ENCODE results near the gene DCAF6.
"Not testable (repeated sequence)": the region's sequence is repeated elsewhere in the genome, so short reads cannot be mapped to it uniquely, and the experiment has no call there.

DCAF6 gene

GRCh38 chr1:168031627-168032026, 95.1 kb downstream of the DCAF6 start:
- DNase-seq (ENCODE audit: low spot score): no peak

GRCh38 chr1:168032029-168032428, 95.5 kb downstream of the DCAF6 start:
- no peak for DNase-seq (ENCODE audit: low spot score)

GRCh38 chr1:168035345-168035744, 98.9 kb downstream of the DCAF6 start:
- DNase-seq (ENCODE audit: low spot score): no peak

- no peak for DNase-seq (ENCODE audit: low spot score)
These were observed 105.9 kb downstream of the DCAF6 start for GRCh38 chr1:168042362-168042761.

GRCh38 chr1:168045311-168045710, 108.8 kb downstream of the DCAF6 start:
- DNase-seq (ENCODE audit: low spot score): no peak

GRCh38 chr1:168050307-168050706, 113.8 kb downstream of the DCAF6 start:
- DNase-seq (ENCODE audit: low spot score): no peak

GRCh38 chr1:168050880-168051279, 114.4 kb downstream of the DCAF6 start:
- no peak for DNase-seq (ENCODE audit: low spot score)

GRCh38 chr1:168053681-168054080, 117.2 kb downstream of the DCAF6 start:
- no peak for DNase-seq (ENCODE audit: low spot score)

- DNase-seq (ENCODE audit: low spot score): no peak
These were observed 117.6 kb downstream of the DCAF6 start for GRCh38 chr1:168054117-168054516.

- not testable (repeated sequence) for DNase-seq (ENCODE audit: low spot score)
These were observed 119.7 kb downstream of the DCAF6 start for GRCh38 chr1:168056152-168056551.

GRCh38 chr1:168057355-168057754, 120.9 kb downstream of the DCAF6 start:
- no peak for DNase-seq (ENCODE audit: low spot score)

GRCh38 chr1:168057921-168058320, 121.4 kb downstream of the DCAF6 start:
- DNase-seq (ENCODE audit: low spot score): no peak

GRCh38 chr1:168064216-168064615, 127.7 kb downstream of the DCAF6 start:
- DNase-seq (ENCODE audit: low spot score): no peak

- DNase-seq (ENCODE audit: low spot score): no peak
These were observed 129.0 kb downstream of the DCAF6 start for GRCh38 chr1:168065506-168065905.

GRCh38 chr1:168069384-168069783, 132.9 kb downstream of the DCAF6 start:
- DNase-seq (ENCODE audit: low spot score): no peak

- DNase-seq (ENCODE audit: low spot score): no peak
These were observed 143.3 kb downstream of the DCAF6 start for GRCh38 chr1:168079761-168080160.

- no peak for DNase-seq (ENCODE audit: low spot score)
These were observed 145.0 kb downstream of the DCAF6 start for GRCh38 chr1:168081373-168082007.

- peak; percentile 58 for DNase-seq (ENCODE audit: low spot score)
These were observed 145.8 kb downstream of the DCAF6 start for GRCh38 chr1:168082008-168082876.

GRCh38 chr1:168083456-168084325, 147.2 kb downstream of the DCAF6 start:
- no peak for DNase-seq (ENCODE audit: low spot score)

GRCh38 chr1:168084396-168085231, 148.1 kb downstream of the DCAF6 start:
- peak; percentile 36 for DNase-seq (ENCODE audit: low spot score)

GRCh38 chr1:168085401-168085872, 149.0 kb downstream of the DCAF6 start:
- DNase-seq (ENCODE audit: low spot score): no peak

All from CD4-positive, alpha-beta T cell treated with Interleukin-6 at 100 ng/mL for 8 hours (primary cell).